Heart left ventricle (tissue), 13 donors: ENCODE results near the gene TDRD1.

Experiments
- POLR2A ChIP-seq, 2 donors: fragments of 450-650 bp; IDR thresholded peaks; one replicate each; pipeline ENCODE4 v1.6.1; 2017; ENCODE audit warnings: antibody characterized with exemption in 2 of 2, mild to moderate bottlenecking in 2 of 2, moderate library complexity in 2 of 2
- TF ChIP-seq, protein P1 (sequence below), 12 donors: fragments of 200-600 bp; sonication (generic) in 4 of 12; IDR thresholded peaks; one replicate each; pipeline versions ENCODE4 v1.5.0 to v1.8.0; 2018 to 2022; ENCODE audit warnings: antibody characterized with exemption in 12 of 12, mild to moderate bottlenecking in 5 of 12
- donor health status: ischemic (EF 13 %, LVEDD 7.1; RV severe dilation, severe dysfunction).
- donor health status: DM: no; HTN: yes; CAD: no.
- donor health status: DM: no; HTN: no; CAD: no.
- donor health status: ischemic (EF 25% LVEDD 6.9; RV normal size, moderate dysfunction).
- donor health status: ischemic (EF 25% LVEDD 5.7; RV mildly dilated, moderate dysfunction).
- donor health status: ischemic (EF 35%, LVEDD 5.7; RV mildly dilated, moderate dysfunction).
- donor health status: nonischemic (EF 11% LVEDD 7.7; RV severe dilation, severe dysfunction).
- donor health status: DM: yes; HTN: yes; CAD: no.
- donor health status: PGD.
- donor health status: ischemic (EF 29% LVEDD 5.4; RV normal size, mild dysfunction).
- donor health status: nonischemic (EF 23%, LVEDD 6.1; RV moderate dilation, normal function).

DNA sequence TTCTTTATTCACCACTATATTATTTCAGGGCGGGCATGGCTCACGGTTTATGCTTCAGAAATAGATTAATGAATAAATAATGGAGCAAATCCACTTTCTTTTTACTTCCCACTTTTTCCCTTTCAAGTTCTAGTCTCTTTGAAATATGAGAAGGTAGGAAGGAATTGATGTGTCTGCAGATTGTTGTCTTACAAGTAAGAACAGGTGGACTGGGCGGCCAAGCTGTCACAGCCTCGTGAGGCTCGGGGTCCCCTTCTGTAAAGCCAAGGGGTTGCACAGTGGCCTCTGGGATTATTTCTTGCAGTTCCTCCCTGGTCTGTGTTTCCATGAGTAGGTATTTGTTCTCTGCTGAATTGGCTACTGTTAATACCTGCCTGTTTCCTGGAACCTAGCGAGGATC is 71.1 kb downstream of the TDRD1 start:
- TF ChIP-seq, protein P1, sequence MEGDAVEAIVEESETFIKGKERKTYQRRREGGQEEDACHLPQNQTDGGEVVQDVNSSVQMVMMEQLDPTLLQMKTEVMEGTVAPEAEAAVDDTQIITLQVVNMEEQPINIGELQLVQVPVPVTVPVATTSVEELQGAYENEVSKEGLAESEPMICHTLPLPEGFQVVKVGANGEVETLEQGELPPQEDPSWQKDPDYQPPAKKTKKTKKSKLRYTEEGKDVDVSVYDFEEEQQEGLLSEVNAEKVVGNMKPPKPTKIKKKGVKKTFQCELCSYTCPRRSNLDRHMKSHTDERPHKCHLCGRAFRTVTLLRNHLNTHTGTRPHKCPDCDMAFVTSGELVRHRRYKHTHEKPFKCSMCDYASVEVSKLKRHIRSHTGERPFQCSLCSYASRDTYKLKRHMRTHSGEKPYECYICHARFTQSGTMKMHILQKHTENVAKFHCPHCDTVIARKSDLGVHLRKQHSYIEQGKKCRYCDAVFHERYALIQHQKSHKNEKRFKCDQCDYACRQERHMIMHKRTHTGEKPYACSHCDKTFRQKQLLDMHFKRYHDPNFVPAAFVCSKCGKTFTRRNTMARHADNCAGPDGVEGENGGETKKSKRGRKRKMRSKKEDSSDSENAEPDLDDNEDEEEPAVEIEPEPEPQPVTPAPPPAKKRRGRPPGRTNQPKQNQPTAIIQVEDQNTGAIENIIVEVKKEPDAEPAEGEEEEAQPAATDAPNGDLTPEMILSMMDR (IDR thresholded peaks at IDR 0.05): no peak
- no peak for TF ChIP-seq POLR2A (IDR thresholded peaks at IDR 0.05)
